ENCODE results near the gene WDR93.

WDR93 gene

GRCh38 chr15:89765694-89766093, 75.1 kb downstream of the WDR93 start:
- Mint-ChIP-seq H3K9me3 (no peaks in the 10 kb centered on the region), H3K27me3 (peaks cover 0 to 7% of the 10 kb centered on the region in 2 donors), H3K27ac (no peak overlapping the region), H3K36me3 (ENCODE audit: insufficient read depth) (peaks cover 4% of the 10 kb centered on the region), H3K4me3 (no peak overlapping the region), H3K4me1 (ENCODE audit: low read depth in 2 of 2) (no peaks in the 10 kb centered on the region)
- DNase-seq (no peak), ATAC-seq (replicated peaks) (no peak)

GRCh38 chr15:89766357-89767311, 76.0 kb downstream of the WDR93 start:
- DNase-seq (no peak), ATAC-seq (replicated peaks) (no peak)
- Mint-ChIP-seq H3K27me3 (no peaks in the 10 kb centered on the region), H3K36me3 (ENCODE audit: insufficient read depth) (no peaks in the 10 kb centered on the region), H3K9me3 (no peaks in the 10 kb centered on the region), H3K4me1 (ENCODE audit: low read depth in 2 of 2) (no peaks in the 10 kb centered on the region), H3K27ac (peak overlapping the region; percentile 17 to 30), H3K4me3 (no peak overlapping the region)

- Mint-ChIP-seq H3K27me3 (no peaks in the 10 kb centered on the region), H3K4me3 (no peak overlapping the region), H3K27ac (no peak overlapping the region), H3K4me1 (ENCODE audit: low read depth in 2 of 2) (no peaks in the 10 kb centered on the region), H3K36me3 (ENCODE audit: insufficient read depth) (no peaks in the 10 kb centered on the region), H3K9me3 (no peaks in the 10 kb centered on the region)
- ATAC-seq (replicated peaks) (no peak), DNase-seq (no peak)
Measured at GRCh38 chr15:89767411-89767915, 76.9 kb downstream of the WDR93 start.

- Mint-ChIP-seq H3K27me3 (no peaks in the 10 kb centered on the region), H3K4me3 (no peak overlapping the region), H3K36me3 (ENCODE audit: insufficient read depth) (no peaks in the 10 kb centered on the region), H3K27ac (peak overlapping the region in 1 of 2 donors; percentile 67), H3K9me3 (no peaks in the 10 kb centered on the region), H3K4me1 (ENCODE audit: low read depth in 2 of 2) (no peaks in the 10 kb centered on the region)
- no peak for DNase-seq
- ATAC-seq (replicated peaks), result no peak
Measured at GRCh38 chr15:89768071-89768500, 77.5 kb downstream of the WDR93 start.

GRCh38 chr15:89769366-89769765, 78.8 kb downstream of the WDR93 start:
- Mint-ChIP-seq H3K4me3 (no peak overlapping the region), H3K27me3 (no peaks in the 10 kb centered on the region), H3K9me3 (no peaks in the 10 kb centered on the region), H3K4me1 (ENCODE audit: low read depth in 2 of 2) (no peaks in the 10 kb centered on the region), H3K27ac (no peak overlapping the region), H3K36me3 (ENCODE audit: insufficient read depth) (no peaks in the 10 kb centered on the region)
- no peak for ATAC-seq (replicated peaks)
- no peak for DNase-seq

GRCh38 chr15:89770041-89770440, 79.4 kb downstream of the WDR93 start:
- ATAC-seq (replicated peaks) (no peak), DNase-seq (no peak)
- no peaks in the 10 kb centered on the region for H3K36me3 Mint-ChIP-seq (ENCODE audit: insufficient read depth)
- no peak overlapping the region for H3K27ac Mint-ChIP-seq
- H3K4me3 Mint-ChIP-seq, result no peak overlapping the region
- H3K4me1 Mint-ChIP-seq (ENCODE audit: low read depth in 2 of 2), result no peaks in the 10 kb centered on the region
- H3K9me3 Mint-ChIP-seq, result no peaks in the 10 kb centered on the region
- H3K27me3 Mint-ChIP-seq, result no peaks in the 10 kb centered on the region

GRCh38 chr15:89772932-89773583, 82.4 kb downstream of the WDR93 start:
- Mint-ChIP-seq H3K9me3 (no peaks in the 10 kb centered on the region), H3K4me1 (ENCODE audit: low read depth in 2 of 2) (no peaks in the 10 kb centered on the region), H3K27ac (no peak overlapping the region), H3K27me3 (peaks cover 5 to 12% of the 10 kb centered on the region in 2 donors), H3K4me3 (no peak overlapping the region), H3K36me3 (ENCODE audit: insufficient read depth) (peaks cover 5% of the 10 kb centered on the region)
- ATAC-seq (replicated peaks), result no peak
- DNase-seq, result no peak

- H3K36me3 Mint-ChIP-seq (ENCODE audit: insufficient read depth), result peaks cover 5% of the 10 kb centered on the region
- DNase-seq (no peak), ATAC-seq (replicated peaks) (no peak)
- no peak overlapping the region for H3K4me3 Mint-ChIP-seq
- H3K27ac Mint-ChIP-seq, result no peak overlapping the region
- H3K9me3 Mint-ChIP-seq, result no peaks in the 10 kb centered on the region
- H3K27me3 Mint-ChIP-seq, result peaks cover 7 to 25% of the 10 kb centered on the region in 2 donors
- no peaks in the 10 kb centered on the region for H3K4me1 Mint-ChIP-seq (ENCODE audit: low read depth in 2 of 2)
Measured at GRCh38 chr15:89774492-89774891, 83.9 kb downstream of the WDR93 start.

- Mint-ChIP-seq H3K9me3 (no peaks in the 10 kb centered on the region), H3K36me3 (ENCODE audit: insufficient read depth) (peaks cover 5% of the 10 kb centered on the region), H3K27me3 (peaks cover 15 to 36% of the 10 kb centered on the region in 2 donors), H3K4me1 (ENCODE audit: low read depth in 2 of 2) (no peaks in the 10 kb centered on the region), H3K27ac (no peak overlapping the region), H3K4me3 (peak overlapping the region in 1 of 2 donors; percentile 64)
- ATAC-seq (replicated peaks) (no peak), DNase-seq (no peak)
Measured at GRCh38 chr15:89775815-89776214, 85.2 kb downstream of the WDR93 start.

GRCh38 chr15:89776274-89777072, 85.9 kb downstream of the WDR93 start, which contains the start of gene MESP2:
MESP2 (plus strand) TSS chr15:89776332; CDS start chr15:89776358, 26 bp downstream.
- peaks cover 21 to 42% of the 10 kb centered on the region in 2 donors for H3K27me3 Mint-ChIP-seq
- DNase-seq, result peak; percentile 8 to 28 (median 11)
- peaks cover 5% of the 10 kb centered on the region for H3K36me3 Mint-ChIP-seq (ENCODE audit: insufficient read depth)

GRCh38 chr15:89777073-89777751, 86.6 kb downstream of the WDR93 start:
- Mint-ChIP-seq H3K9me3 (no peaks in the 10 kb centered on the region), H3K4me1 (ENCODE audit: low read depth in 2 of 2) (no peaks in the 10 kb centered on the region), H3K4me3 (peak overlapping the region; percentile 35 to 62), H3K27ac (no peak overlapping the region), H3K36me3 (ENCODE audit: insufficient read depth) (peaks cover 5% of the 10 kb centered on the region), H3K27me3 (peaks cover 21 to 43% of the 10 kb centered on the region in 2 donors)
- no peak for DNase-seq
- no peak for ATAC-seq (replicated peaks)

More at GRCh38 chr15:89776274-89777072, 85.9 kb downstream of the WDR93 start, which contains the start of gene MESP2:
- Mint-ChIP-seq H3K9me3 (no peaks in the 10 kb centered on the region), H3K4me3 (peak within 1 kb of the TSS; percentile 51 to 64), H3K4me1 (ENCODE audit: low read depth in 2 of 2) (no peaks in the 10 kb centered on the region), H3K27ac (no peak within 1 kb of the TSS)
- ATAC-seq (replicated peaks), result peak; percentile 57

- Mint-ChIP-seq H3K27ac (no peak overlapping the region), H3K9me3 (no peaks in the 10 kb centered on the region), H3K4me3 (no peak overlapping the region), H3K4me1 (ENCODE audit: low read depth in 2 of 2) (no peaks in the 10 kb centered on the region), H3K27me3 (peaks cover 21 to 43% of the 10 kb centered on the region in 2 donors), H3K36me3 (ENCODE audit: insufficient read depth) (peaks cover 5% of the 10 kb centered on the region)
- ATAC-seq (replicated peaks) (no peak), DNase-seq (no peak)
Measured at GRCh38 chr15:89777782-89778380, 87.3 kb downstream of the WDR93 start.

Data from effector memory CD8-positive, alpha-beta T cell (primary cell).